Hematopoietic multipotent progenitor cell treated with erythropoietin and hydrocortisone succinate and interleukin-3 and kit ligand, for 15 days (in vitro differentiated cells): ENCODE results near the gene HSPB2.
"Not testable (repeated sequence)": the region's sequence is repeated elsewhere in the genome, so short reads cannot be mapped to it uniquely, and the experiment has no call there.

Experiments
- DNase-seq: peaks from one replicate; pipeline ENCODE4 v3.0.0-alpha.2; 2015; ENCODE audit warnings: low spot score

Gene HSPB2

DNA sequence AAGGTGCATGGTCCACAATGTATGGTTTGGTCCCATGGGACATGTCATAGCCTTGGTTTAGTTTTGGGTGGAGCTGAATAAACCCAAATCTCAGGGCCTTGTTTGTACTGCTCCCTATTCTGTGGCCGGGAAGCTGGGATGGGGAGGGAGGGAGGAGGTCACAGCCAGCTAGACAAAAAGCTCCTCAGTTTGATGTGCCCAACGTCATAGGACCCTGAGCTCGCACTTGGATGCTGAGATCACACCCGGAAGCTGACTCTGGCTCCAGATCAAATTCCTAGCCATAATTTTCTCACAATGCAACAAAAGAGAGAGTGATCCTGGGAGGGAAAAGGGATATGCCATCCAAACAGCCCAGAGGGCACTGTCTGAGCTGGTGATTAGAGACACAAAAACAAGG, 1.5 kb downstream of the HSPB2 start:
- no peak for DNase-seq

DNA sequence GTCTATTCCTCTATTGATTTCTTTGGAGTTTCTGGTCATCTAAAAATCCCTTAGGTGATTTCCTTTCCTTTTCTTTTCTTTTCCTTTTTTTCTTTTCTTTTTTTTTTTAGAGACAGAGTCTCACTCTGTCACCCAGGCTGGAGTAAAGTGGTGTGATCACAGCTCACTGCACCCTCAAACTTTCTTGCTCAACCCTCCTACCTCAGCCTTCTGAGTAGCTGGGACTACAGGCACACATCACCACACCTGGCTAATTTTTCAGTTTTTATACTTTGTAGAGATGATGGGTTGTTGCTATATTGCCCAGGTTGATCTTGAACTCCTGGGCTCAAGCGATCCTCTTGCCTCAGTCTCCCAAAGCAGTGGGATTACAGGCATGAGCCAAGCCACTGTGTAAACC, 4.2 kb downstream of the HSPB2 start:
- no peak for DNase-seq

DNA sequence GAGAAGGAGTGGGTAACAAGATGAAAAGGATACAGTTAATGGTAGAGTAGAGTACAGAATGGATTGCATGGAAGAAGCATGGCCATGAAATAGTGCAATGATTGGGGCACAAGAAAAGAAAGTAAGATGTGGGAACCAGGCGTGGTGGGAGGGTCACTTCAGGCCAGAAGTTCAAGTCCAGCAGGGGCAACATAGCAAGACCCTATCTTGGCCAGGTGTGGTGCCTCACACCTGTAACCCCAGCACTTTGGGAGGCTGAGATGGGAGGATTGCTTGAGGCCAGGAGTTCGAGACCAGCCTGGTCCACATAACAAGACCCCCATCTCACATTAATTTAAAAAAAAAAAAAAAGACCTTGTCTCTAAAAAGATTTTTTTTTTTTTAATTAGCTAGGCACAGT, 4.8 kb downstream of the HSPB2 start:
- DNase-seq = no peak

DNA sequence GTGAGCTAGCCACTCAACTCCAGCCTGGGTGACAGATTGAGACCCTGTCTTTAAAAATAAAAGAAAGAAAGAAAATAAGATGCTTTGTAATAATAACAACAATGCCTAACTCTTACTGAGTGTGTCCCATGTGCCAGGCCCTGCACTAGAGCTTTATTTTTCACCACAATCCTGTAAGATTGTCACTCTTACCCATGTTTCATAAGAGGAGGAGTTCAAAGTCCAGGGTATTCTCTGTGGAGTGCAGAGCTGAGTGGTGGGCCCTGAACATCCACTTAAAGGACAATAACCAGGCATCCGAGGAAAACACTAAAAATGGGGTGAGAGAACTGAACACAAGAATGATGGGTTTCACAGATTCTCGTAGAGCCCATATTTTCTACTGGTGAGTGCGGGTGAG, 5.3 kb downstream of the HSPB2 start:
- DNase-seq = no peak

DNA sequence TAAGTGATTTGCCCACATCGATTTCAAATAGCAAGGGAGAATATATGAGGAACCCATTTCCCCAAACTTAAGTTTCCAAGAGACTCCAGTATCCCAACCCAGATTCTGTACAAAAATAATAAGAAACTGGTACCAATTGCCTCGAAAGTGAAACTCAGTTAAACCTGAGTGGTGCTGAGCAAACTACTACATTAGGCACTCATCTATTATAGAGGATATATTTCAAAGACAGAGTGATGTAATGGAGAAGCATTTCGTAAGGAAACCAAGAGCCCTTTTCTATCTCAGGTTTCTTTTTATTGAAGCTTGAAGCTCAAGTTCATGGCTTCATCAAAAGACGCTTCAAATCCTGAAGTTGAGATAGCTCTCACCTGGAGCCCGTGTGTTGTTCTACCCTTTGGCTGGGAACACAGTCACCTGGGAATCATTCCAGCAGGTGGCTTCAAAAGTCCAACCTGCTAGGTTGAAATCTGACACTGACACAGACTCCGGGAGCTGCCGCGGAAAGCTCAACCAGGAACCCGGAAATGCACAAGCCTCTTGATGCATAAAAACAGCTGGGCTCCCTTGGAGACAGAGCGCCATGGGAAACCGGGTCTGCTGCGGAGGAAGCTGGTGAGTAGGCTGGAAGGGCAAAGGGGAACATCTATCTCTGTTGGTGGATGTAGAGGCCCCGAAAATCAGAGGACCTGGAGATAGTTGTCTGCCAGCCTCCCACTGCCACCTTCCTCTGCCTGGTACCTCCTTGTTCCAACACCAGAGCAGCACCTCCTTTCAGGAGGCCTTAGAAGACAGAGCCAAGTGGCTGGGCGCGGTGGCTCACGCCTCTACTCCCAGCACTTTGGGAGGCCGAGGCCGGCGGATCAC, 6.1 kb downstream of the HSPB2 start, which contains the start of gene C11orf52:
Gene C11orf52, plus strand, starts transcription at position 524 of the 867 bp plus-strand sequence. Its CDS starts 60 bp downstream, at position 584.
- no peak for DNase-seq

DNA sequence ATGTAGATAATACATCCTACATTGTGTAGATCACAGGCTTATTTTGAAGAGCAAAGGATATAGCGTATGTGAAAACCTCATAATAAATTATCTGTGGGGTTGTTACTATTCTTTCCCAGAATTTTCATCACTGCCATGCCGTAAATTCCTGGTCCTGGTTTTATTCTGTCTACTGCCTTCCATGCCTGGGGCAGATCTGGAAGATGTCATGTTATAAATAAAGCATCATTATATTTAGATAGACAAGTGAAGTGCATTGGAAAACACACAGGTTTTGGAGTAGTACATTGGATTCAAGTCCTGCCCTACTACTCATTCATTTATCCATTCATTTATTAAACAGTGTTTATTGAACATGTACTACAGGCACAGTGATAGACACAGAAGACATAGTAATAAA, 8.4 kb downstream of the HSPB2 start:
- no peak for DNase-seq

DNA sequence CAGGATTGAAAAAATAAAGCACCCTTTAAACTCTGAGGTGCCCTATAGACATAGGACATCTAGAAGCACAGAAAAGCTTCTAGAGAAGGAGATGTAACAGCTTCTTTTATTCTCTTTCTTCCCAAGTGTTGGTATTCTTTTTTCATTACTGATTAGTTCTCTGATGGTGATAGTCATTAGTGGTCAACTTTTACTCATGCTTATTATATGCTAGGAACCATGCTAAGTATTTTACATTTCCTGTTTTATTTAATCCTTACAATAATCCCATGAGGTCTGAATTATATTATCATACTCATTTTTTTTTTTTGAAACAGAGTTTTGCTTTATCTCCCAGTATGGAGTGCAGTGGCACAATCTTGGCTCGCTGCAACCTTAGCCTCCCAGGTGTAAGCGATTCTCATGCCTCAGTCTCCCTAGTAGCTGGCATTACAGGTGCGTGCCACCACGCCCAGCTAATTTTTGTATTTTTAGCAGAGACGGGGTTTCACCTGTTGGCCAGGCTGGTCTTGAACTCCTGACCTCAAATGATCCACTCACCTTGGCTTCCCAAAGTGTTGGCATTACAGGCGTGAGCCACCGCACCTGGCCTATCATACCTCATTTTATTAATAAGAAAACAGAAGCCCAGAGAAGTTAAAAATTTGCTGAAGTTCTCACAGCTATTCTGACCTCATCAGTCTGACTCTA, 9.2 kb downstream of the HSPB2 start:
- DNase-seq = no peak

DNA sequence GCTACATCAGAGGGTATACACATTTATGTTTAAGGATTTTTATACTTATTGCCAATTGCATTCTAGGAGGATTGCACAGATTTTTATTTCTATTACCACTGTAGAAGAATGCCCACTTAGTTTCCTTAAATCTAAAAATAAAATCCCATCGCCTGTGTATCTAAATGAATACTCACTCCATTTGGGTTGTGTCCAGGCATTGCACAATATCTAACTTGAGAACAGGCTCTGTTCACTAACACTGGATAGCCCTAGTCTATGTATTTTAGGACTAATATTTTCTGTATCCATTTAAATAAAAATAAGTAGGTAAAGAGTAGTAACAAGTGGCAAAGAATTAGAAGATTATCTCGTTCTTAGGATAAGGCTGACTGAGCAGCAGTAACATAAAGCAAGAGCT, 10.3 kb downstream of the HSPB2 start:
- no peak for DNase-seq

DNA sequence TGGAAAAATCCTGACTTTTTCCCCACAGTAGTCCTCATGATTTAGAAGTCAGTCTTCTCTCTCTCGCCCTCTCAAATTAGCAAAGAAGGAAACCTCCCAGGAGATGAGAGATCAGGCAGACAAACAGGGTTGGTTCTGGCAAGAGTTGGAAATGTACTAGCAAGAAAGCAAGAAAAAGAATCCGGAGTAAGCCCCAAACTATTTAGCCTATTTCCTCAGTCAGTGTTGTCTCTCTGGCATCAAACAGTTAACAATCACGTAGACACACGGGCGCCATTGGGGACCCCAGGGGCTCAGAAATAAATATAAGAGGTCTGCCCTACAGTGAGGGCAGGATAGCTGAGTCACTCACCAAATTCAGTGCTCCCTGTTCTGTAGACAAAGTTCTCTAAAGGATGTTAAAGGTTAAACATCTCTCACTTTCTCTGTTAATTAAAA, 10.8 kb downstream of the HSPB2 start:
- no peak for DNase-seq

DNA sequence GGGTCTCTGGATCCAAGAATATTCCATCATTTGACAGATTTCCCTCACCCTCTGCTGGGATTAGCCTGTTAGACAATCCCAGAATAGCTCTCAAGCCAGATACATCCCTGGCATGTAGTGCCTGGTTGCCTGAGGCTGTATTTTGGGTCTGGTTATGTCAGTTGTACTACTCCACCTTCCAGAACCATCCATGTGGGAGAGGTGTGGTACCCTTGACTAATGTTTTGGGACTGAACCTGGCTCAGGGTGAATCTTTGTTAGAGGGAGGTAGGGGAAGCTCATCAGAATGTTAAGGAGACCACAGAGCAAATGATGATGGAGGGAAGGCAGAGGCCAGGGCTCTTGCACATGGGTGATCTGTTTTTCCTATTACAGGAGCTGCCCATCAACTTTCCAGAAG, 11.4 kb downstream of the HSPB2 start:
- DNase-seq = no peak

DNA sequence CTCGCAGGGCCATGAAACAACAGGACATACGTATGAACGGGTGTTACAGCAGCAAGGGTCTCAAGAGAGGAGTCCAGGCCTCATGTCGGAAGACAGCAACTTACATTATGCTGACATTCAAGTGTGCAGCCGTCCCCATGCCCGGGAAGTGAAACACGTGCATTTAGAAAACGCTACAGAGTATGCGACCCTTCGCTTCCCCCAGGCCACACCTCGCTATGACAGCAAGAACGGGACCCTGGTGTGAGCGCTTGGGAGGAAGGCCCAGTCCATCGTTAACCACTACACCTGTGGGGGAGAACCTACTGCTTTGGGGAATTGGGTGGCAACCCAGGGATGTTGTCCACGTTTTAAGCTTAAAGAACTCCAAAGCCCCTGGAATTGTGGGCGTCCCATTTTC, 13.4 kb downstream of the HSPB2 start:
- DNase-seq = no peak

DNA sequence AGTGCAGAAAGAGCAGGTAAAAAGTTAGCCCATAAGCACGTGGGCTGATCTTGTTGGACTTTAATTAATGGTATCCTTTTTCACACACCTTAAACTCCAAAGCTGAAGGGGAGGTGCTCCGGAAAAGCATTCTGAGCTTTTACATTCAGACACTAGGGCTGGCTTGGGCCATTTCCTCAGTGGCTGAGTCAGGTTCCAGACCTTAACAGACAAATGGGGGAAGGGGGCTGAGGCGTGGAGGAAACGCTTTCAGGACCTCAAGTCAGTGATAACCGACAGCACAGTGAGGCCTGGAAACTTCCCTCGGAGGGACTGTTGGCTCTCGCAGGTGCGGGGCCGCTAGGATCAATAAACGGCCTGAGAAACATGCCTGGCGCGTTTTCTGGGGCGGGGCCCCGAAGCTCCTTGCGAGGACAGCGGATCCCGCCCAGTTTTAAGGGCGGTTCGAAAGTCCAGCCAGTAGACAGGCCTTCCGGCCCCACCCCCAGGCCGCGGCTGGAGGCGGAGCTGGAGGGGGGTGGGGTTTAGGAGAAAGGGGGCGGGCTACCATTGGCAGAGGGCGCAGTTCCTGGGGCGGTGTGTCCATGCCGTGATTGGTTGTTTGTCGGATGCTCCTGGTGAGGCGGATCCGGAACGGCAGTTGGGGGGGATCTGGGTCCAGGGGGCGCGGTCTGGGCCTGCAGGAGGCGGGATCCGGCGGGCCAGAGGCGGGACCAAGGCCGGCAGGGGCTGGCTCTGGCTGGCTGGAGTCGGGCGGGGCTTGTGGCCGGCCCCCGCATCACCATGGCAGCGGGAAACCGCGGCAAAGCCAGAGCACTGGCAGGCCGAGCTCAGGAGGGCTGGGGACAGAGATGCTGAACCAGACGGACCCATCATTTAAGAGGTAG, 14.2 kb downstream of the HSPB2 start:
- peak; percentile 96 for DNase-seq

DNA sequence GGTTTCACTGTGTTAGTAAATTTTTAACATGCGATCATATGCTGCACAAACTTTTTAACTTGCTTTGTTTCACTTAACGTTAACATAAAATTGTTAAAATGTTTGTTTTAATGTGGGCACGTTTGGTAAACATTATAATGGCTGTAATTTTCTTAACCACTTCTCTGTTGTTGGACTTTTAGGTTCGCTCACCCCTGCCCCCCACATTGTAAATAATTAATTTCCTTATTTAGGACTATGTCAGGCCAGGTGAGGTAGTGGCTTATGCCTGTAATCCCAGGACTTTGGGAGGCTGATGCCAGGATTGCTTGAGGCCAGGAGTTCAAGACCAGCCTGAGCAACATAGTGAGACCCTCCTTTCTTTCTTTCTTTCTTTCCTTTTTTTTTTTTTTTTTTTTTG, 17.9 kb downstream of the HSPB2 start:
- no peak for DNase-seq

DNA sequence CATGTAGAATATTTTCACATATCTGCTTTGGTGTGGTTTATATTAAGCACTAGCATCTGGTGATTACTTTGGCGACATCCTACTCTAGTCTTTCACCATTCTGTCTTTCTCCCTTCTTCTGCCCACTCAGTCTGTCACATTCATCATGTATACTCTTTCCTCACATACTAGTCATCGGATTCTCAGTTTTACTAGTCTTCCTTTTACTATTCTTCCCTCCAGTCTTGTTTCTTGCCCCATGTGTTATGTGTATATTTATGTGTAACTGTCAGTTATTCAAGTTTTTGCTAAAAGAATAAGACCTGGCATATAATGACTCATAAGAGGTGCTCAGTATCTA, 20.0 kb downstream of the HSPB2 start:
- no peak for DNase-seq

DNA sequence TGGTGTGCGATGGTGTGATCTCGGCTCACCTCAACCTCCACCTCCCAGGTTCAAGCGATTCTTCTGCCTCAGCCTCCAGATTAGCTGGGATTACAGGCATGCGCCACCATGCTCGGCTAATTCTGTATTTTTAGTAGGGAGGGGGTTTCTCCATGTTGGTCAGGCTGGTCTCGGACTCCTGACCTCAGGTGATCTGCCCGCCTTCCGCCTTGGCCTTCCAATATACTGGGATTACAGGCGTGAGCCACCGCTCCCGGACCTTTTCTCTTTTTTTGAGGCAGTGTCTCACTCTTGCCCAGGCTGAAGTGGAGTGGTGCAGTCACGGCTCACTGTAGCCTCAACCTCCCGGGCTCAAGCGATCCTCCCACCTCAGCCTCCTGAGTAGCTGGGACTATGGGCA, 20.6 kb downstream of the HSPB2 start:
- DNase-seq = not testable (repeated sequence)

DNA sequence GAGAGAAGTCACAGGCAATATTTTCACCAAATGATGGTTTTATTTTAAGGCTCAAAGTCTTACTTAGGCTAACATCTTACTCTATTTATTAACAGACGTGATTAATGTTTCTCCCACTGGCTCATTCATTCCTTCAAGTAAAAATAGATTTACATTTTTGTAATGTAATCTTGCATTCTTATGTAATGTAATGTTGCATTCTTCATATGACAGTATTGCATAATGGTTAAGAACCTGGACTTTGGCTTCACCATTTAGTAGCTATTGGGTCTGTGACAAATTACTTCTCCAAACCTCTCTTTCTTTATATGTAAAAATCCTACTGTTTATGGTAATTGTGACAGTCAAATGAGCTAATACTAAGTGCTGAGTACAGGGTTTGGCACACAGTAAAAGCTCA, 21.3 kb downstream of the HSPB2 start:
- DNase-seq = no peak

DNA sequence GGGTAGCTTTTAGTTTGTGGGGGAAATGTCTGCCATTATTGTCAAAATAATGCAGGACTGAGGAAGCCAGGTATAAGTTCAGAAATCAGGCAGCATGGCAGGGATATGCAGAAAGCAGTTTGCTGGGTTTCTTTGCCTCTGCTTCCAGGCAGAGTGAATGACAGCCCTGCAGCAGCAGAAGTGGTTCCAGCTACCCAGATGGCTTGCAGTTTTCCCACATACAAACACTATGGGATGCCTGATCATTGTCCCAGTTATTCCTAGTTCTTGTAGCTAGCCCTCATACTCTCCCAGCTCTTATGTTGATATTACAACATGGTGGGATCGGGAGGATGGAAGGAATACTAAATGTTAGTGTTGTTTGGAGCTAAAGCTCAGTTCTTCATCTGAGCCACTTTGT, 21.8 kb downstream of the HSPB2 start:
- no peak for DNase-seq

DNA sequence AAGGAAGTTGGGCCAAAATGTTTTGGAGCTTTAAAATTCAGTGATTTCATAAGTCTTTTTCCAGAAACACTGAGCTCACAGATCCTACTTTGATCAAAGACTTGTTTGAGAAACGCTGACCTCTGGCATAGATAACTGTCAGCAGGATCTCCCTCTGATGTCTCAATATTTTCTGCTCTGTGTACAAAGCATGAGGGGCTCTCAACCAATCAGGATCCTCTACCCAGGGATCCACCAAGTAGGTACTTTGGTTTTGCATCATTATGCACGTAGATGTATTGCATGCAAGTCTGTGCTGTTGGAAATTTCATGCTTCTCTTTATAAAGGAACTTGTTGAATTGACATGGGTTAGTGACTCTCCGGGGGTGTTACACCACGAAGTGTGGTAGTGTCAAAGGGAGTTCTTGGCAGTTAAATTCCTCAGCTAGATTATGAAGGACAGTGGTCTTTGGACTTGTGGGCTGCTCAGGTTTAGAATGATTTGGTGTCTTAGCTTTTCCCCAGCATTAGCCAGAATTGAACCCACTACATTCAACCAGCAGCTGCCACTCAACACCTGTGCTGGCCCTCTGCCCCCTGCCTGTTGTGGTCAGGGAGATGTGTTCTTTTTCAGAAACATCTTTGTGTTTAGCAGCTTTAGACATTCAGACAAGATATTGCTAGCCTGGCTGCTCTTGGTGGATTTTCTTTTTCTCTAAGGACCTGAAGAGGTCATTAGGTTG, 22.9 kb downstream of the HSPB2 start:
- DNase-seq = no peak

DNA sequence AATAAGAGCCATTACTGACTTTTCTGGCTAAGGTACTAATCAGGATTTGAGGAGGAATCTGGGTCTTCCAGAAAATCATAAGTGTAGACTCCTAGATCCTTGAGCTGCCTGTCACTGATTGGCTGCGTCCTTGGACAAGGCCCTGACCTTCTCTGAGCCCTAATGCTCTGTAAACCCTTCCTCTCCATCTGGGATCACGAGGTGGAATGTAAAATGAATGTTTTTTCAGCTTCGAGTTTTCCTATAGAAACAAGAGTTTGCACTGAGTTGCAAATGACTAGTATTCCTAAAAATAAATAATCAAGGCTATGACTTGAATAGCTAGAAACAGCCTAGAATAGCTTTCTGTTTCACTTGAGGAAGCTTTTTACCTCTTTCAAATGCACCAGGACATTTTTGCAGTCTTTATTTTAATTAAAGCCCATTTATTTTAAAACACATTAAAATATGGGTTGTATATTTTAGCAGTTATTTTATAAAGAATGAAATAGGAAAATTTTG, 23.6 kb downstream of the HSPB2 start:
- DNase-seq = no peak

DNA sequence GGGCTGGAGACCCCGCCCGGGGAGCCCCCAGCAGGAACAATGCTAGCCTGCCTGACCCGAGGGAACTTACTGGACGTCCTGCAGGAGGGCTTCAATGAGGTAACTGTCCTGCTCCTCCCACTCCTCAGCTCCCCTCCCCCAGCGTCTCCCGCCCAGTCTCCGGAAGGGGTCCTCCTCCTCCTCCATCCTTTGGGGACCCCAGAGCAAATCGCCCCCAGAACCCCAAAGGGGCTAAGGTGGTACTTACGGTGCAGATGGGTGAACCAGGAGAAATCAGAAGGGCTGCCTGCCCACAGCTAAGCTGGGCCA, 24.9 kb downstream of the HSPB2 start:
- DNase-seq = no peak

DNA sequence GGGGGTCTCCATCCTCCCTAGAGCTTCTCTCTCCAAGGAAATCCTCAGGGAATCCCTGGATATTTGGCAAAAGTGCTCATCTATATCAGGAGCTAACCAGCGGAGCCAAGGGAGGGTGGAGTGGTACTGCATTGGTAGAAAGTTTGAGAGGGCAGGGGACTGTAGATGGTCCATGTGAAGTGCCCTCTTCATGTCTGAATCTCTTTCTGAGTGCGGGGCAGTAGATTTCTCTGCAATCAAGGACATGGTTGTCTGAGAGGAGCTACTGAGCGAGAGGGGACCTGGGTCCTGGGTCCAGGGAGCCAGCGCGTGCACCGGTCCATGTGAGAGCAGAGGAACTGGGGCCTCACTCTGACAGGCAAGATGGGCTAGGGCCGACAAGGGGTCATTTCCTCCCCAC, 25.3 kb downstream of the HSPB2 start:
- no peak for DNase-seq

DNA sequence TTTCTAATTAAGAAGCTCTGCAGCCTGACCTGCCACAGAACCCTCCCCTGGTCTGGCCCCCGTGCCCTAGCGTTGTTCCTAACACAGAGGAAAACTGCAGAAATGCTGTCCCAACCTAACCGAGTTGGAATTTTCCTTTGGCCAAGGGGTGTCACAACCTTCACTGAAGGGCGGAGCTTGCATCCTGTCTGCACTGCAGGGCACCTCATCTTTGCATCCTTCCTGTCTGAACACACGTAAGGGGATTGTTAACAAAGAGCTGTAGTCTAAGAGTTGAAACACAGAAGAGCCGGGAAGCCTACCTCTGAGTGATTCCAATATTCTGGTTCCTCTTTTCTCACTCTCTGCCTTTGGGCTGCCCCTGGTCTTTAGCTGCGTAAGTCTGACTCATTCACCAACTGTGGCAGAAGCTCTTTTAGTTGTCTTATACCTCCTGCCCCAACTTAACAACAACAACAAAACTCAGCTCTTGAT, 26.2 kb downstream of the HSPB2 start:
- DNase-seq = no peak
